ENCODE measurements around the gene PIK3C2A. TPM values are rescaled to one million over a fixed set of nuclear protein-coding genes. Genes with fewer than 3 reads are reported as not detected.

The PIK3C2A gene
- total and polyA plus RNA-seq, 5 donors from 2014 or later: 5.6 to 34.4 (median 9.1) TPM

DNA sequence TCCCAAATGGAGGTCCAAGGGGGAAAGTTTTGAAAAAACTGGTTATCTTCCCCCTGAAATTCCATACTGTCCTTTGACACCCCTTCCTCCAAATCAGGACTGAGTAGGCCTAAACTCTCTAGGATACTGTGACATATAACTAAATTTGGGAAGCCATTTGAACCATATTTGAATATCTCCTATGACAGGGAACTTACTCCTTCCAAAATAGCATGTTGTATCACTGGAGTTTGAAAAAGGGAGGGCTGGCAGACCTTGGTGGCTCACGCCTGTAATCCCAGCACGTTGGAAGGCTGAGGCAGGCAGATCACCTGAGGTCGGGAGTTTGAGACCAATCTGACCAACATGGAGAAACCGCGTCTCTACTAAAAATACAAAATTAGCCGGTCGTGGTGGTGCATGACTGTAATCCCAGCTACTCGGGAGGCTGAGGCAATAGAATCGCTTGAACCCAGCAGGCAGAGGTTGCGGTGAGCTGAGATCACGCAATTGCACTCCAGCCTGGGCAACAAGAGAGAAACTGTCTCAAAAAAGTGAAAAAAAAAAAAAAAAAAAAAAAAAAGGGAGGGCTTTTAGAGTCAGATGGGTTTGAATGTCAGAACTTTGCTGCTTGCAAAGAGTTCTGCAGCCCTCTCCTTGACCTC lies 42.4 kb downstream of the PIK3C2A start:
- H3K27ac Mint-ChIP-seq: peak overlapping the region in 2 of 3 donors; percentile 30 to 52
- H3K4me1 Mint-ChIP-seq: peaks cover 41 to 69% (median 52%) of the 10 kb centered on the region in 4 donors
- no peaks in the 10 kb centered on the region for H3K27me3 Mint-ChIP-seq
- no peak overlapping the region for H3K4me3 Mint-ChIP-seq
- ATAC-seq (ENCODE audit: low read depth in 2 of 2): no peak
- DNase-seq: no peak
- peaks cover 23% of the 10 kb centered on the region for H3K36me3 Mint-ChIP-seq
- no peaks in the 10 kb centered on the region for H3K9me3 Mint-ChIP-seq
- no peaks in the 10 kb centered on the region for H3K27me3 ChIP-seq (ENCODE audit: control insufficient read depth, insufficient read depth, low read length)
- no peak overlapping the region for H3K4me3 ChIP-seq (ENCODE audit: low read depth, low read length)
- peaks cover 12% of the 10 kb centered on the region for H3K36me3 ChIP-seq (ENCODE audit: control insufficient read depth, insufficient read depth, low read length)
- H3K27ac ChIP-seq (ENCODE audit: insufficient read depth, low read length, poor library complexity, severe bottlenecking): no peak overlapping the region
- no peaks in the 10 kb centered on the region for H3K9me3 ChIP-seq (ENCODE audit: control insufficient read depth in 2 of 2, low read length in 2 of 2)
- H3K4me1 ChIP-seq (ENCODE audit: control insufficient read depth, insufficient read depth, low read length, poor library complexity, severe bottlenecking): peaks cover 24% of the 10 kb centered on the region

DNA sequence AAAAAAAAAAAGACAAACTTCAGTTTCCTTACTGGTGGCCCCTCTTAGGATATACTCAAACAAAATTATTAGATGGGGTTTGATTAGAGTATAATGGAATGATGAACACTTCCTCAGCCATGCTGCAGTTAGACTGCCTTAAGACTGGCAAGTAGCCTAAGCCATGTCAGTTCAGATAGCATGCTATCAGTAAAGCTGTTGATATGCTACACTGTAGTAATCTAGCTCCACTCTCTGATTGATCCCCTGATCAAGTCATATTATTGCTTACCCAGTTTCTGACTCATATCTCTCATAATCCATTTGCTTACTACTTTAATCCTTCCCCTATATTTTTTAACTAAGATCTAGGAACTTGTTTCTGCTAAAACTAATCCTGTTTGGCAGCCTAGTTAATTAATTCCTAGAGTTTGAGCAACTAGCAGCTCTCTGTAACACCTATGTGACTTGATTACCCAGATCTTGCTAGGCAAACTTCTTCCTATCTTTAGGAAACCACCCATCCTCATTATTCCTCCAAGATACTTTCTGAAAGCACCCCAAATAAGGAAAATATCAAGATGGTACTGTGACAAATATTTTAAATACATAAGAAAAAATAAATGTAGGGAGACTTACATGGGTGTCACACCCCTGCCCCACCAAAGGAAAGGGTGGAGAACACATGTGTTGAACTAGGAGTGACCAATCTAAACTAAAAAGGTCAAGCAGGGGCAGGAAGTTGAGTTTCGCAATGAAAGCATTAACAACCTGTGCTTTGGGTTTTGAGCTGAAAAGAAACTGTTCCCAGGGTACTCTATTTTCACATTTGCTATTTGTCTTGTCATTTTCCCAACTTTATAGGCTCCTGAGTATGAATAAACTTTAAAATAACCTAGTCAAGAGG lies 43.2 kb downstream of the PIK3C2A start:
- Histone ChIP-seq H3K27me3 (ENCODE audit: control insufficient read depth, insufficient read depth, low read length) (no peaks in the 10 kb centered on the region), H3K4me3 (ENCODE audit: low read depth, low read length) (no peak overlapping the region), H3K4me1 (ENCODE audit: control insufficient read depth, insufficient read depth, low read length, poor library complexity, severe bottlenecking) (peaks cover 24% of the 10 kb centered on the region), H3K9me3 (ENCODE audit: control insufficient read depth in 2 of 2, low read length in 2 of 2) (no peaks in the 10 kb centered on the region), H3K36me3 (ENCODE audit: control insufficient read depth, insufficient read depth, low read length) (peaks cover 12% of the 10 kb centered on the region), H3K27ac (ENCODE audit: insufficient read depth, low read length, poor library complexity, severe bottlenecking) (no peak overlapping the region)
- H3K27ac Mint-ChIP-seq: peak overlapping the region in 2 of 3 donors; percentile 30 to 31
- no peaks in the 10 kb centered on the region for H3K27me3 Mint-ChIP-seq
- ATAC-seq (ENCODE audit: low read depth in 2 of 2): no peak
- no peaks in the 10 kb centered on the region for H3K9me3 Mint-ChIP-seq
- peaks cover 26% of the 10 kb centered on the region for H3K36me3 Mint-ChIP-seq
- DNase-seq: peak in 1 of 3 donors; percentile 8
- peaks cover 41 to 75% (median 58%) of the 10 kb centered on the region in 4 donors for H3K4me1 Mint-ChIP-seq
- peak overlapping the region in 2 of 4 donors; percentile 38 to 43 for H3K4me3 Mint-ChIP-seq

DNA sequence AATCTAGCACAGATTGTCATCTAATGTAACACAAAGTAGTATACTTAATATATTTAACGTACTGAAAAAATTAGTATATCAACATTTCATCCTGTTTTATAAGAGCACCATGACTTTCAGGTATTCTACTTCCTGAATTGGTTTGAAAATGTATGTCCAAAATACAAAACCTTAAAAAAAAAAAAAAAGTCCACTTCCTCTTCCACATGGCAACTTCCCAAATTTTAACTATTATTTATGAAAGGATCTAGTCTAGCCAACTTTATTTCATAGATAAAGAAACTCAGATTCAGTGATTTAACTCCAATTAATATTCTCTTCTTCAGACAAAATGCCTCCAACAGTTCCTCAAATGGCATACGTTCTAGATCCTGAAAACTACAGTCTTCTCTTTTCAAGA lies 44.0 kb downstream of the PIK3C2A start:
- Histone ChIP-seq H3K4me3 (ENCODE audit: low read depth, low read length) (no peak overlapping the region), H3K27ac (ENCODE audit: insufficient read depth, low read length, poor library complexity, severe bottlenecking) (no peak overlapping the region), H3K36me3 (ENCODE audit: control insufficient read depth, insufficient read depth, low read length) (peaks cover 9% of the 10 kb centered on the region), H3K27me3 (ENCODE audit: control insufficient read depth, insufficient read depth, low read length) (no peaks in the 10 kb centered on the region), H3K4me1 (ENCODE audit: control insufficient read depth, insufficient read depth, low read length, poor library complexity, severe bottlenecking) (peaks cover 24% of the 10 kb centered on the region), H3K9me3 (ENCODE audit: control insufficient read depth in 2 of 2, low read length in 2 of 2) (no peaks in the 10 kb centered on the region)
- no peak for ATAC-seq (ENCODE audit: low read depth in 2 of 2)
- Mint-ChIP-seq H3K27me3 (no peaks in the 10 kb centered on the region), H3K36me3 (peaks cover 18% of the 10 kb centered on the region), H3K9me3 (no peaks in the 10 kb centered on the region), H3K4me1 (peaks cover 38 to 76% (median 60%) of the 10 kb centered on the region in 4 donors), H3K27ac (peak overlapping the region in 2 of 3 donors; percentile 4 to 30), H3K4me3 (peak overlapping the region in 1 of 4 donors; percentile 58)
- no peak for DNase-seq

DNA sequence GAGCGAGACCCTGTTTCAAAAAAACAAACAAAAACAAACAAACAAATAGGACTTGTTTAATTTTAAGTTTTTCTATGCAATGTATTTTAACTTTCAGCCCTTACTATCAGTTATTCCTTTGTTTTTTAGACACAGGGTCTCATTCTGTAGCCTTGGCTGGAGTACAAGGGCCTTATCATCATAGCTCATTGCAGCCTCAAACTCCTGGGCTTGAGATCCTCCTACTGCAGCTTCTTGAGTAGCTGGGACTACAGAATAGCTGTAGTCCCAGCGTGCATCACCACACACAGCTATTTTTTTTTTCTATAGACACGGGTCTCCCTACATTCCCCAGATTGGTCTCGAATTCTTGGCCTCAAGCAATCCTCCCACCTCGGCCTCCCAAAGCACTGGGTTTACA lies 44.5 kb downstream of the PIK3C2A start:
- H3K36me3 Mint-ChIP-seq: peaks cover 13% of the 10 kb centered on the region
- H3K4me1 Mint-ChIP-seq: peaks cover 36 to 74% (median 58%) of the 10 kb centered on the region in 4 donors
- no peak overlapping the region for H3K27ac ChIP-seq (ENCODE audit: insufficient read depth, low read length, poor library complexity, severe bottlenecking)
- no peaks in the 10 kb centered on the region for H3K27me3 Mint-ChIP-seq
- ATAC-seq (ENCODE audit: low read depth in 2 of 2) (no peak), DNase-seq (no peak)
- peaks cover 6% of the 10 kb centered on the region for H3K36me3 ChIP-seq (ENCODE audit: control insufficient read depth, insufficient read depth, low read length)
- H3K9me3 ChIP-seq (ENCODE audit: control insufficient read depth in 2 of 2, low read length in 2 of 2): no peaks in the 10 kb centered on the region
- peak overlapping the region in 1 of 4 donors; percentile 27 for H3K4me3 Mint-ChIP-seq
- H3K4me3 ChIP-seq (ENCODE audit: low read depth, low read length): no peak overlapping the region
- no peaks in the 10 kb centered on the region for H3K27me3 ChIP-seq (ENCODE audit: control insufficient read depth, insufficient read depth, low read length)
- peak overlapping the region; percentile 4 to 45 (median 30) for H3K27ac Mint-ChIP-seq
- H3K4me1 ChIP-seq (ENCODE audit: control insufficient read depth, insufficient read depth, low read length, poor library complexity, severe bottlenecking): peaks cover 24% of the 10 kb centered on the region
- no peaks in the 10 kb centered on the region for H3K9me3 Mint-ChIP-seq

DNA sequence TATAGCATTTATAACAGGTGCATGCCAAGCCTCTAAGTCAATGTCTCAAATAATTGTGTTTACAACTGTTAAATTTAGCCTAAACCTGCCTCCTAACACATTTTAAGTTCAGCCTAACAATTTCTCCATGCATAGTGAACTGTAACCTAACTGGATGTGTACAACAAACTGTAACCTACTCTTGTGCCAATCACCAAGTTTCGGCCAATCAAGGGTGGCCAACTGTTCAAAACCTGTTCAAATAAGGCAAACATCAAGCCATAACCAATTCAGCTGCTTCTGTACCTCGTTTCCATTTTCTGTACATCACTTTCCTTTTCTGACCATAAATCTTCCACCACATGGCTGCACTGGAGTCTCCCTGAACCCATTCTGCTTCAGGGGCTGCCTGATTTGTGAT lies 45.4 kb downstream of the PIK3C2A start:
- Mint-ChIP-seq H3K4me3 (peak overlapping the region in 3 of 4 donors; percentile 19 to 38 (median 23)), H3K36me3 (peaks cover 13% of the 10 kb centered on the region), H3K27ac (peak overlapping the region; percentile 21 to 80 (median 79)), H3K4me1 (peaks cover 36 to 77% (median 58%) of the 10 kb centered on the region in 4 donors), H3K9me3 (no peaks in the 10 kb centered on the region), H3K27me3 (no peaks in the 10 kb centered on the region)
- no peak for ATAC-seq (ENCODE audit: low read depth in 2 of 2)
- Histone ChIP-seq H3K27ac (ENCODE audit: insufficient read depth, low read length, poor library complexity, severe bottlenecking) (peak overlapping the region; percentile 21), H3K36me3 (ENCODE audit: control insufficient read depth, insufficient read depth, low read length) (peaks cover 3% of the 10 kb centered on the region), H3K9me3 (ENCODE audit: control insufficient read depth in 2 of 2, low read length in 2 of 2) (no peaks in the 10 kb centered on the region), H3K27me3 (ENCODE audit: control insufficient read depth, insufficient read depth, low read length) (no peaks in the 10 kb centered on the region), H3K4me1 (ENCODE audit: control insufficient read depth, insufficient read depth, low read length, poor library complexity, severe bottlenecking) (peaks cover 24% of the 10 kb centered on the region), H3K4me3 (ENCODE audit: low read depth, low read length) (no peak overlapping the region)
- DNase-seq: no peak

DNA sequence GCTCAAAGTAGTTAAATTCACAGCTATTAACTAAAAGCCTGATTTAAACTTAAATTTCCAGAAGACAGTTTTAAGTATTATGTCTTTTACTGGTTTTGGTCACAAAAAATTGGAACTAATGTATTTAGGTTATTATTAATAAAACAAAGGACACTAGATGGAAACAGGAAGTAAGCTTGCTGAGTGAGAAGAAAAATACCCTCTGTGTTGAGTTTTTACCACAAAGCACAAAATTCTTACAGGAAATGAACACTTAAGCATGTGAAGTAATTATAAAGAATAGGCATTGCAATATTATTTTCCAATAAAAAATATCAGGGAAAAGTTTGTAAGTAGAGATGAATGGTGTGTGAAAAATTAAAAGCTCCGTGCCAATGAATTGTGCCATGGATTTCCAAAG lies 46.3 kb downstream of the PIK3C2A start:
- Histone ChIP-seq H3K4me3 (ENCODE audit: low read depth, low read length) (peak overlapping the region; percentile 29), H3K36me3 (ENCODE audit: control insufficient read depth, insufficient read depth, low read length) (no peaks in the 10 kb centered on the region), H3K4me1 (ENCODE audit: control insufficient read depth, insufficient read depth, low read length, poor library complexity, severe bottlenecking) (peaks cover 24% of the 10 kb centered on the region), H3K27me3 (ENCODE audit: control insufficient read depth, insufficient read depth, low read length) (no peaks in the 10 kb centered on the region), H3K9me3 (ENCODE audit: control insufficient read depth in 2 of 2, low read length in 2 of 2) (no peaks in the 10 kb centered on the region), H3K27ac (ENCODE audit: insufficient read depth, low read length, poor library complexity, severe bottlenecking) (peak overlapping the region; percentile 21)
- H3K27me3 Mint-ChIP-seq: no peaks in the 10 kb centered on the region
- no peaks in the 10 kb centered on the region for H3K9me3 Mint-ChIP-seq
- peak overlapping the region; percentile 8 to 38 (median 26) for H3K4me3 Mint-ChIP-seq
- DNase-seq: peak in 2 of 3 donors; percentile 11 to 42
- ATAC-seq (ENCODE audit: low read depth in 2 of 2): no peak
- H3K4me1 Mint-ChIP-seq: peaks cover 36 to 74% (median 57%) of the 10 kb centered on the region in 4 donors
- peak overlapping the region in 2 of 3 donors; percentile 21 to 37 for H3K27ac Mint-ChIP-seq
- peaks cover 13% of the 10 kb centered on the region for H3K36me3 Mint-ChIP-seq

DNA sequence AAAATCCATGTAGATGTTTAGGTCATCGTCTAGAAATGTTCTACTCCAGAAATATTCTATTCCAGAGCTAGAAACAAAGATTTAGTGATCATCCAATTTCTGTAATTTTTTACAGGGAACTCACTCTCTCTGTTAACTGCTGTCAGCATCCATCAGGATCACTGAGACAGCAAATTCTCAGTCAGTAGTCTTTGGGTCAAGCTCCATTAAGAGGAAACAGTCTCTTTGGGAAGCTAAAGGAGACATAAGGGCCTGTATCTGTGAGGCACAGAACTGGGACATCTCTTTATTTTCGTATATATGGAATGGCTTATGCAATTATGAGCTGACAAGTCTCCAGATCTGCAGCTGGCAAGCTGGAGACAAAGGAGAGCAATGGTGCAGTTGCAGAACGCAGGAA lies 48.3 kb downstream of the PIK3C2A start:
- no peak overlapping the region for H3K4me3 Mint-ChIP-seq
- ATAC-seq (ENCODE audit: low read depth in 2 of 2) (no peak), DNase-seq (no peak)
- H3K27me3 ChIP-seq (ENCODE audit: control insufficient read depth, insufficient read depth, low read length): no peaks in the 10 kb centered on the region
- no peak overlapping the region for H3K4me3 ChIP-seq (ENCODE audit: low read depth, low read length)
- H3K27ac Mint-ChIP-seq: no peak overlapping the region
- no peaks in the 10 kb centered on the region for H3K27me3 Mint-ChIP-seq
- H3K36me3 Mint-ChIP-seq: peaks cover 17% of the 10 kb centered on the region
- H3K27ac ChIP-seq (ENCODE audit: insufficient read depth, low read length, poor library complexity, severe bottlenecking): no peak overlapping the region
- H3K36me3 ChIP-seq (ENCODE audit: control insufficient read depth, insufficient read depth, low read length): peaks cover 5% of the 10 kb centered on the region
- H3K9me3 Mint-ChIP-seq: no peaks in the 10 kb centered on the region
- H3K4me1 ChIP-seq (ENCODE audit: control insufficient read depth, insufficient read depth, low read length, poor library complexity, severe bottlenecking): peaks cover 17% of the 10 kb centered on the region
- H3K4me1 Mint-ChIP-seq: peaks cover 40 to 70% (median 53%) of the 10 kb centered on the region in 4 donors
- H3K9me3 ChIP-seq (ENCODE audit: control insufficient read depth in 2 of 2, low read length in 2 of 2): no peaks in the 10 kb centered on the region

All from CD4-positive, CD25-positive, alpha-beta regulatory T cell (primary cell).